Liver (tissue), 9 donors: ENCODE results near the gene IL1RAPL2. TPM values are rescaled to one million over a fixed set of nuclear protein-coding genes. Genes with fewer than 3 reads are reported as not detected.

Source experiments
- DNase-seq: peaks from one replicate; pipeline ENCODE4 v3.0.0-alpha.2; 2017; ENCODE audit warnings: low spot score
- H3K27ac ChIP-seq, 2 donors: one replicate each; pipeline ENCODE4 v1.7.0; 2013; ENCODE audit warnings: inconsistent platforms in 2 of 2, low read length in 2 of 2, control low read depth in 1 of 2, low read depth in 1 of 2, mild to moderate bottlenecking in 1 of 2
- H3K27me3 ChIP-seq, 4 donors: one replicate each; pipeline versions ENCODE4 v1.6.1 to v1.7.0; 2013; ENCODE audit warnings: low read length in 3 of 4, inconsistent platforms in 1 of 4, mild to moderate bottlenecking in 1 of 4, moderate library complexity in 1 of 4; ENCODE audit not compliant: control insufficient read depth in 4 of 4, insufficient read depth in 4 of 4
- H3K36me3 ChIP-seq, 4 donors: one replicate each; pipeline versions ENCODE4 v1.6.1 to v1.7.0; 2013; ENCODE audit warnings: low read length in 3 of 4, mild to moderate bottlenecking in 3 of 4, low read depth in 1 of 4, moderate library complexity in 1 of 4; ENCODE audit not compliant: control insufficient read depth in 4 of 4, insufficient read depth in 3 of 4
- H3K4me1 ChIP-seq, 4 donors: one replicate each; pipeline versions ENCODE4 v1.6.1 to v1.7.0; 2013; ENCODE audit warnings: low read length in 3 of 4, mild to moderate bottlenecking in 3 of 4, moderate library complexity in 1 of 4; ENCODE audit not compliant: control insufficient read depth in 4 of 4, insufficient read depth in 4 of 4
- H3K4me3 ChIP-seq, 3 donors: one replicate each; pipeline versions ENCODE4 v1.6.1 to v1.7.0; 2013; ENCODE audit warnings: low read length in 3 of 3, control low read depth in 1 of 3, low read depth in 1 of 3, mild to moderate bottlenecking in 1 of 3
- H3K9ac ChIP-seq, 2 donors: one replicate each; pipeline ENCODE4 v1.7.0; 2013; ENCODE audit warnings: low read length in 2 of 2, mild to moderate bottlenecking in 2 of 2, moderate library complexity in 2 of 2, control low read depth in 1 of 2, low read depth in 1 of 2
- H3K9me3 ChIP-seq, 4 donors: one replicate each; pipeline versions ENCODE4 v1.6.1 to v1.7.0; 2013; ENCODE audit warnings: low read length in 3 of 4; ENCODE audit not compliant: control insufficient read depth in 4 of 4
- CTCF ChIP-seq: fragments of 150-350 bp; IDR thresholded peaks from 2 replicates; pipeline ENCODE4 v1.5.1; 2017; ENCODE audit warnings: improper control_type of control experiment, low read depth, low read length; ENCODE audit not compliant: missing input control
- EGR1 ChIP-seq, 2 donors: IDR thresholded peaks; 2 replicates each; pipeline ENCODE4 v1.6.1; 2016 to 2018; ENCODE audit warnings: antibody characterized with exemption in 2 of 2, low read depth in 2 of 2
- FOXA1 ChIP-seq: IDR thresholded peaks from 2 replicates; pipeline ENCODE4 v1.6.1; 2016; ENCODE audit warnings: antibody characterized with exemption
- FOXA2 ChIP-seq: IDR thresholded peaks from 2 replicates; pipeline ENCODE4 v1.6.1; 2016; ENCODE audit warnings: antibody characterized with exemption
- GABPA ChIP-seq, 2 donors: IDR thresholded peaks in 1 of 2; conservative IDR thresholded peaks in 1 of 2; 2 replicates each; pipeline ENCODE4 v1.6.1; 2016; ENCODE audit warnings: antibody characterized with exemption in 2 of 2, mild to moderate bottlenecking in 1 of 2, moderate library complexity in 1 of 2
- HNF4A ChIP-seq, 2 donors: conservative IDR thresholded peaks; 2 replicates each; pipeline ENCODE4 v1.6.1; 2016; ENCODE audit warnings: antibody characterized with exemption in 2 of 2, mild to moderate bottlenecking in 2 of 2
- HNF4G ChIP-seq: IDR thresholded peaks from 2 replicates; pipeline ENCODE4 v1.6.1; 2016; ENCODE audit warnings: antibody characterized with exemption
- JUND ChIP-seq, 2 donors: IDR thresholded peaks; 2 replicates each; pipeline ENCODE4 v1.6.1; 2016; ENCODE audit warnings: antibody characterized with exemption in 2 of 2
- MAX ChIP-seq: IDR thresholded peaks from 2 replicates; pipeline ENCODE4 v1.6.1; 2016; ENCODE audit warnings: antibody characterized with exemption
- NR2F2 ChIP-seq: IDR thresholded peaks from 2 replicates; pipeline ENCODE4 v1.6.1; 2016; ENCODE audit warnings: antibody characterized with exemption
- RAD21 ChIP-seq, 2 donors: IDR thresholded peaks; 2 replicates each; pipeline ENCODE4 v1.6.1; 2016; ENCODE audit warnings: antibody characterized with exemption in 2 of 2, mild to moderate bottlenecking in 2 of 2
- RXRA ChIP-seq, 2 donors: IDR thresholded peaks; 2 replicates each; pipeline ENCODE4 v1.6.1; 2017 to 2018; ENCODE audit warnings: antibody characterized with exemption in 2 of 2, mild to moderate bottlenecking in 1 of 2
- SP1 ChIP-seq: IDR thresholded peaks from 2 replicates; pipeline ENCODE4 v1.6.1; 2018; ENCODE audit warnings: antibody characterized with exemption, mild to moderate bottlenecking
- TAF1 ChIP-seq: conservative IDR thresholded peaks from 2 replicates; pipeline ENCODE4 v1.6.1; 2016; ENCODE audit warnings: antibody characterized with exemption, mild to moderate bottlenecking
- YY1 ChIP-seq: IDR thresholded peaks from 2 replicates; pipeline ENCODE4 v1.6.1; 2016; ENCODE audit warnings: antibody characterized with exemption, mild to moderate bottlenecking
- ZBTB33 ChIP-seq: IDR thresholded peaks from 2 replicates; pipeline ENCODE4 v1.6.1; 2016; ENCODE audit warnings: antibody characterized with exemption
- WGBS: extraction: QIAGEN DNeasy Blood & Tissue Kit; methylation state at CpG from one replicate; pipeline ENCODE4 v1.1.7; 2013; 5-methylcytosine and 5-hydroxymethylcytosine counted together
- polyA plus RNA-seq, 2 donors: library from polyadenylated mRNA; stranded (reverse) in 1 of 2; unstranded in 1 of 2; fragments of 200-250 nt in 1 of 2; fragments of >200 nt in 1 of 2; fragmentation: Nextera tagmentation in 1 of 2; extraction: Ambion mirVana in 1 of 2; gene quantifications; one replicate each; pipeline versions ENCODE4 v1.2.1 to v1.2.3, GENCODE V29; 2013 to 2015
- total RNA-seq, 2 donors: library from RNA; depleted of rRNA; stranded (reverse); fragments of >200 nt; gene quantifications; one replicate each; pipeline ENCODE4 v1.2.3, GENCODE V29; 2014
- TF ChIP-seq, protein P1 (sequence below): IDR thresholded peaks from 2 replicates; pipeline ENCODE4 v1.6.1; 2016; ENCODE audit warnings: antibody characterized with exemption, mild to moderate bottlenecking
- TF ChIP-seq, protein P2 (sequence below): IDR thresholded peaks from 2 replicates; pipeline ENCODE4 v1.6.1; 2016; ENCODE audit warnings: antibody characterized with exemption
- donor health status: healthy.
- donor health status: healthy.
- donor health status: healthy.
- donor health status: healthy.
- donor health status: healthy.

The IL1RAPL2 gene
- total and polyA plus RNA-seq, 4 donors, result 0.20 to 1.6 (median 0.91) TPM

DNA sequence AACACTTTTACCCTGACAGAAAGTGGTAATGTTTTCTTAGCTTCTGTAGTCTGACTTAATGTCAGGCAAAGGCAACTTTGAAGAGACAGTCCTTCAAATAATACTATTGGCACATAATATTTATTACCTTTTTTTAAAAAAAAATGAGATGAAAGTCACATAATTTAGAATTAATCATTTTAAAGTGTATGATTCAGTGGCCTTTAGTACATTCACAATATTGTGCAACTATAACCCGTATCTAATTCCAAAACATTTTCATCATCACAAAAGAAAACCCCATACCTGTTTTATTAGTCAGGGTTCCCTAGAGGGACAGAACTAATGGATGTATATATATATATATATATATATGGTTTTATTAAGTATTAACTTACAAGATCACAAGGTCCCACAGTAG is 749.2 kb downstream of the IL1RAPL2 start:
- H3K36me3 ChIP-seq, result no peaks in the 10 kb centered on the region
- DNase-seq, result no peak
- no peak overlapping the region for H3K4me3 ChIP-seq
- 87% methylated on average over 1 of the region's 1 CpG for WGBS
- H3K27ac ChIP-seq, result no peak overlapping the region
- no peak overlapping the region for H3K9ac ChIP-seq
- TF ChIP-seq TAF1 (no peak), ZBTB33 (no peak), FOXA2 (no peak), SP1 (no peak), HNF4A (conservative IDR thresholded peaks at IDR 0.05) (no peak), GABPA (IDR thresholded peaks at IDR 0.05 in 1 of 2, conservative IDR thresholded peaks at IDR 0.05 in 1 of 2) (no peak), JUND (IDR thresholded peaks at IDR 0.05) (no peak), RXRA (IDR thresholded peaks at IDR 0.05) (no peak), HNF4G (no peak), CTCF (no peak), RAD21 (IDR thresholded peaks at IDR 0.05) (no peak), YY1 (no peak), MAX (no peak), EGR1 (IDR thresholded peaks at IDR 0.05; ENCODE audit: low read depth in 2 of 2) (no peak), FOXA1 (no peak), NR2F2 (no peak)
- TF ChIP-seq, protein P1, sequence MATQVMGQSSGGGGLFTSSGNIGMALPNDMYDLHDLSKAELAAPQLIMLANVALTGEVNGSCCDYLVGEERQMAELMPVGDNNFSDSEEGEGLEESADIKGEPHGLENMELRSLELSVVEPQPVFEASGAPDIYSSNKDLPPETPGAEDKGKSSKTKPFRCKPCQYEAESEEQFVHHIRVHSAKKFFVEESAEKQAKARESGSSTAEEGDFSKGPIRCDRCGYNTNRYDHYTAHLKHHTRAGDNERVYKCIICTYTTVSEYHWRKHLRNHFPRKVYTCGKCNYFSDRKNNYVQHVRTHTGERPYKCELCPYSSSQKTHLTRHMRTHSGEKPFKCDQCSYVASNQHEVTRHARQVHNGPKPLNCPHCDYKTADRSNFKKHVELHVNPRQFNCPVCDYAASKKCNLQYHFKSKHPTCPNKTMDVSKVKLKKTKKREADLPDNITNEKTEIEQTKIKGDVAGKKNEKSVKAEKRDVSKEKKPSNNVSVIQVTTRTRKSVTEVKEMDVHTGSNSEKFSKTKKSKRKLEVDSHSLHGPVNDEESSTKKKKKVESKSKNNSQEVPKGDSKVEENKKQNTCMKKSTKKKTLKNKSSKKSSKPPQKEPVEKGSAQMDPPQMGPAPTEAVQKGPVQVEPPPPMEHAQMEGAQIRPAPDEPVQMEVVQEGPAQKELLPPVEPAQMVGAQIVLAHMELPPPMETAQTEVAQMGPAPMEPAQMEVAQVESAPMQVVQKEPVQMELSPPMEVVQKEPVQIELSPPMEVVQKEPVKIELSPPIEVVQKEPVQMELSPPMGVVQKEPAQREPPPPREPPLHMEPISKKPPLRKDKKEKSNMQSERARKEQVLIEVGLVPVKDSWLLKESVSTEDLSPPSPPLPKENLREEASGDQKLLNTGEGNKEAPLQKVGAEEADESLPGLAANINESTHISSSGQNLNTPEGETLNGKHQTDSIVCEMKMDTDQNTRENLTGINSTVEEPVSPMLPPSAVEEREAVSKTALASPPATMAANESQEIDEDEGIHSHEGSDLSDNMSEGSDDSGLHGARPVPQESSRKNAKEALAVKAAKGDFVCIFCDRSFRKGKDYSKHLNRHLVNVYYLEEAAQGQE, result no peak
- TF ChIP-seq, protein P2, sequence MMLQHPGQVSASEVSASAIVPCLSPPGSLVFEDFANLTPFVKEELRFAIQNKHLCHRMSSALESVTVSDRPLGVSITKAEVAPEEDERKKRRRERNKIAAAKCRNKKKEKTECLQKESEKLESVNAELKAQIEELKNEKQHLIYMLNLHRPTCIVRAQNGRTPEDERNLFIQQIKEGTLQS, result no peak
- H3K9me3 ChIP-seq, result no peaks in the 10 kb centered on the region
- no peaks in the 10 kb centered on the region for H3K27me3 ChIP-seq
- no peaks in the 10 kb centered on the region for H3K4me1 ChIP-seq

GRCh38 chrX:105317117-105317516 is 751.1 kb downstream of the IL1RAPL2 start:
- Histone ChIP-seq H3K4me1 (no peaks in the 10 kb centered on the region), H3K27ac (no peak overlapping the region), H3K4me3 (no peak overlapping the region), H3K9me3 (no peaks in the 10 kb centered on the region), H3K9ac (no peak overlapping the region), H3K36me3 (no peaks in the 10 kb centered on the region), H3K27me3 (no peaks in the 10 kb centered on the region)
- WGBS, result 87% methylated on average over 2 of the region's 2 CpGs
- DNase-seq, result no peak
- no peak for TF ChIP-seq SP1
